SH-SY5Y (cell line): ENCODE data around the gene BZW2.

Source experiments
- GATA2 ChIP-seq: IDR thresholded peaks from 2 replicates; pipeline ENCODE4 v1.6.1; 2011; ENCODE audit warnings: mild to moderate bottlenecking, low read depth, low read length
- GATA3 ChIP-seq: IDR thresholded peaks from 2 replicates; pipeline ENCODE4 v1.6.1; 2011; ENCODE audit warnings: low read depth, mild to moderate bottlenecking, low read length, moderate library complexity

DNA sequence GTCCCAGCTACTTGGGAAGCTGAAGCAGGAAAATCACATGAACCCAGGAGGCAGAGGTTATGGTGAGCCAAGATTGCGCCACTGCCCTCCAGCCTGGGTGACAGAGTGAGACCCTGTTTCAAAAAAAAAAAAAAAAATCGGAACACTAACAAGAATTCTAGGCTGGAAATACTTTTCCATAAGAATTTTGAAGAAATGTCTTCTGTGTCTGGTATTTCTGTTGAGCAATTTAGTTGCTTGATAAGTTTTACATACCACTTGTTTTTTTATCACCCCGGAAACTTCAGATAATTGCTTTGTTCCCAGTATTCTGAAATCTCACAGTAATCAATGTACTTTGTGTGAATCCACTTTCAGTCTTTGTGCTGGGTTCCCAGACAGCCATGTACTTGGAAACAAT, 25.8 kb downstream of the BZW2 start:
- TF ChIP-seq GATA2 (no peak), GATA3 (no peak)
